Activated T-helper 1 cell treated with anti-CD3 and anti-CD28 coated beads, Interleukin-2, amount 50 U/mL, for 16 hours (primary cell): ENCODE measurements around the gene TACC2.
"Not testable (repeated sequence)": the region's sequence is repeated elsewhere in the genome, so short reads cannot be mapped to it uniquely, and the experiment has no call there.

Source experiments
- DNase-seq, 2 donors: peaks; one replicate each; pipeline ENCODE4 v3.0.0-alpha.2; 2020; ENCODE audit warnings: low read depth in 1 of 2, low spot score in 1 of 2

Gene TACC2

GRCh38 chr10:122091722-122092121 lies 102.8 kb downstream of the TACC2 start:
- DNase-seq, result no peak

GRCh38 chr10:122093076-122093475 lies 104.1 kb downstream of the TACC2 start:
- no peak for DNase-seq

GRCh38 chr10:122096181-122096580 lies 107.2 kb downstream of the TACC2 start:
- DNase-seq, result not testable (repeated sequence)

- no peak for DNase-seq
Observed at GRCh38 chr10:122096705-122097104, 107.7 kb downstream of the TACC2 start.

- no peak for DNase-seq
Observed at GRCh38 chr10:122097935-122098334, 109.0 kb downstream of the TACC2 start.

GRCh38 chr10:122098924-122099323 lies 110.0 kb downstream of the TACC2 start:
- DNase-seq, result no peak

- no peak for DNase-seq
Observed at GRCh38 chr10:122099562-122099961, 110.6 kb downstream of the TACC2 start.

- DNase-seq, result no peak
Observed at GRCh38 chr10:122102146-122102868, 113.3 kb downstream of the TACC2 start.

- no peak for DNase-seq
Observed at GRCh38 chr10:122102869-122103525, 114.0 kb downstream of the TACC2 start.

- DNase-seq, result no peak
Observed at GRCh38 chr10:122103592-122103991, 114.6 kb downstream of the TACC2 start.

- not testable (repeated sequence) for DNase-seq
Observed at GRCh38 chr10:122108786-122109185, 119.8 kb downstream of the TACC2 start.

- DNase-seq, result no peak
Observed at GRCh38 chr10:122112021-122112616, 123.2 kb downstream of the TACC2 start.

GRCh38 chr10:122112625-122113160 lies 123.7 kb downstream of the TACC2 start:
- DNase-seq, result no peak

- no peak for DNase-seq
Observed at GRCh38 chr10:122113161-122113944, 124.4 kb downstream of the TACC2 start.

- DNase-seq, result no peak
Observed at GRCh38 chr10:122113945-122114747, 125.2 kb downstream of the TACC2 start.

GRCh38 chr10:122115874-122116273 lies 126.9 kb downstream of the TACC2 start:
- DNase-seq, result no peak

- DNase-seq, result no peak
Observed at GRCh38 chr10:122116331-122116730, 127.4 kb downstream of the TACC2 start.

- no peak for DNase-seq
Observed at GRCh38 chr10:122117475-122117874, 128.5 kb downstream of the TACC2 start.

- no peak for DNase-seq
Observed at GRCh38 chr10:122120008-122120744, 131.2 kb downstream of the TACC2 start.

- DNase-seq, result no peak
Observed at GRCh38 chr10:122121059-122121458, 132.1 kb downstream of the TACC2 start.
